Tibial nerve (tissue), 4 donors: ENCODE measurements around the gene ATP1A2. TPM values are rescaled to one million over a fixed set of nuclear protein-coding genes. Genes with fewer than 3 reads are reported as not detected.

Experiments used
- DNase-seq, 2 donors: peaks; one replicate each; pipeline ENCODE4 v3.0.0-alpha.2; 2019; ENCODE audit warnings: low spot score in 2 of 2
- H3K27ac ChIP-seq, 4 donors: fragments of 200-600 bp; sonication (generic) in 3 of 4; one replicate each; pipeline ENCODE4 v1.5.1; 2017 to 2019; ENCODE audit warnings: mild to moderate bottlenecking in 1 of 4
- H3K27me3 ChIP-seq, 2 donors: fragments of 200-600 bp; sonication (generic) in 1 of 2; one replicate each; pipeline versions ENCODE4 v1.5.1 to v1.6.0; 2017 to 2019
- H3K36me3 ChIP-seq, 3 donors: fragments of 200-600 bp; sonication (generic); one replicate each; pipeline ENCODE4 v1.5.1; 2018 to 2019
- H3K4me1 ChIP-seq, 4 donors: fragments of 200-600 bp; sonication (generic) in 3 of 4; one replicate each; pipeline ENCODE4 v1.5.1; 2017 to 2019
- H3K4me3 ChIP-seq, 4 donors: fragments of 200-600 bp; sonication (generic) in 3 of 4; one replicate each; pipeline ENCODE4 v1.5.1; 2017 to 2019; ENCODE audit warnings: mild to moderate bottlenecking in 1 of 4, moderate library complexity in 1 of 4
- H3K9me3 ChIP-seq, 4 donors: fragments of 200-600 bp; sonication (generic) in 3 of 4; one replicate each; pipeline ENCODE4 v1.5.1; 2017 to 2019
- EP300 ChIP-seq, 2 donors: sonication (generic); formaldehyde crosslinking; IDR thresholded peaks; one replicate each; pipeline ENCODE4 v1.6.1; 2017; ENCODE audit warnings: antibody characterized with exemption in 2 of 2, mild to moderate bottlenecking in 1 of 2
- POLR2A ChIP-seq, 2 donors: fragments of 450-650 bp; IDR thresholded peaks; one replicate each; pipeline ENCODE4 v1.6.1; 2017; ENCODE audit warnings: antibody characterized with exemption in 2 of 2, mild to moderate bottlenecking in 2 of 2, moderate library complexity in 2 of 2
- WGBS, 2 donors: methylation state at CpG; one replicate each; pipeline ENCODE4 v1.1.5; 2018; 5-methylcytosine and 5-hydroxymethylcytosine counted together
- total RNA-seq, 4 donors: library from RNA; depleted of rRNA; stranded (reverse); fragments of >200 nt; gene quantifications; one replicate each; pipeline ENCODE4 v1.1.0, GENCODE V29; 2016
- TF ChIP-seq, protein P1 (sequence below), 5 experiments: fragments of 200-600 bp in 3 of 5; fragments of 450-650 bp in 2 of 5; sonication (generic) in 3 of 5; IDR thresholded peaks; one replicate each; pipeline ENCODE4 v1.5.1; 2016 to 2019; ENCODE audit warnings: antibody characterized with exemption in 5 of 5, mild to moderate bottlenecking in 3 of 5, moderate library complexity in 2 of 5

The ATP1A2 gene
- total RNA-seq, 4 donors from 2014 or later: 173 to 211 (median 201) TPM

DNA sequence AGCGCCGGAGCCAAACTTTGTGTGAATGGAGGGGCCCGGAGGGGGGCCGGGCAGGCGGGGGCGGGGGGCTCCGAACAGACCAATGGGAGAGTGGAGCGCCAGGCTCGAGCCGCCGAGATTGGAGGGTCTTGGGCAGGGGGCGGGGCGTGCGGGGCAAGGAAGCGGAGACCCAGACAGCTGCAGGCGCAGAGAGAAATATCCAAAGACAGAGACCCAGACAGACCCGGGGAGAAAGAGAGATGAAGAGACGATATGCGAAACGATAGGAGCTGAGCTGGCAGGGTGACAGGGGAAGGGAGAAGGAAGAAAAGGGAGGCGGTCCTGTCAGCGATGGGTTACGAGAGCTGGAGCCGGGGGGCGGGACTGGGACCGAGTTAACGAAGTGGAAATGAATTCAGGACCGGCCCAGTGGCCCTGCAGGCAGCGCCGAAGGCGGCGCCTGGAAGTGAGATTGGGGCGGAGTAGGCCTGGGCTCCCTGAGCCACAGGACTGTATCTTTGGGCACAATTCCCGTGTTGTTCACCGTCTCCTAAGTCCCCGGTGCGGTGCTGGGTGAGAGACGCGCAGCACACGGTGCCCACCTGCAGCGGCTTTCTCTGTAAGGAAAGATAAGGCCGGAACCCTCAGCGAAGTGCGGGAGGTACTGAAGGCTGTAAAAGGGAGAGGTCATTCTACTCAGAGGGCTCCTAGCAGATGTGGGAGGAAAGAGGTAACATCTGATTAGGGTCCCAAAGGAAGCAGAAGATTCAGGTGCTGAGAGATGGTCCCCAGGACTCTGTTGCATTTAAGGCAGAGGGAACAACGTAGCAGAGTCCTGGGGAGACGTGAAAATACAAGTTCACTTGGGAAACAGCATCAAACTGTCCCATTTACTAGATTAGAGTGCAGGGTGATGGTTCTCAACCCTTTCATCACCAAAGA lies 45.1 kb upstream of the ATP1A2 start:
- no peaks in the 10 kb centered on the region for H3K36me3 ChIP-seq
- no peaks in the 10 kb centered on the region for H3K9me3 ChIP-seq
- peak overlapping the region; percentile 11 to 85 (median 62) for H3K27ac ChIP-seq
- H3K27me3 ChIP-seq: peaks cover 0 to 17% of the 10 kb centered on the region in 2 donors
- peaks cover 0 to 46% (median 12%) of the 10 kb centered on the region in 4 donors for H3K4me1 ChIP-seq
- TF ChIP-seq, protein P1, sequence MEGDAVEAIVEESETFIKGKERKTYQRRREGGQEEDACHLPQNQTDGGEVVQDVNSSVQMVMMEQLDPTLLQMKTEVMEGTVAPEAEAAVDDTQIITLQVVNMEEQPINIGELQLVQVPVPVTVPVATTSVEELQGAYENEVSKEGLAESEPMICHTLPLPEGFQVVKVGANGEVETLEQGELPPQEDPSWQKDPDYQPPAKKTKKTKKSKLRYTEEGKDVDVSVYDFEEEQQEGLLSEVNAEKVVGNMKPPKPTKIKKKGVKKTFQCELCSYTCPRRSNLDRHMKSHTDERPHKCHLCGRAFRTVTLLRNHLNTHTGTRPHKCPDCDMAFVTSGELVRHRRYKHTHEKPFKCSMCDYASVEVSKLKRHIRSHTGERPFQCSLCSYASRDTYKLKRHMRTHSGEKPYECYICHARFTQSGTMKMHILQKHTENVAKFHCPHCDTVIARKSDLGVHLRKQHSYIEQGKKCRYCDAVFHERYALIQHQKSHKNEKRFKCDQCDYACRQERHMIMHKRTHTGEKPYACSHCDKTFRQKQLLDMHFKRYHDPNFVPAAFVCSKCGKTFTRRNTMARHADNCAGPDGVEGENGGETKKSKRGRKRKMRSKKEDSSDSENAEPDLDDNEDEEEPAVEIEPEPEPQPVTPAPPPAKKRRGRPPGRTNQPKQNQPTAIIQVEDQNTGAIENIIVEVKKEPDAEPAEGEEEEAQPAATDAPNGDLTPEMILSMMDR (IDR thresholded peaks at IDR 0.05): peak in 2 of 5 experiments; percentile 8 to 17
- TF ChIP-seq POLR2A (IDR thresholded peaks at IDR 0.05) (peak in 1 of 2 donors; percentile 40), EP300 (IDR thresholded peaks at IDR 0.05) (no peak)
- peak overlapping the region; percentile 35 to 56 (median 42) for H3K4me3 ChIP-seq
- 2% methylated on average over 44 to 45 of the region's 46 CpGs for WGBS, 2 donors
- DNase-seq: peak; percentile 49 to 64

DNA sequence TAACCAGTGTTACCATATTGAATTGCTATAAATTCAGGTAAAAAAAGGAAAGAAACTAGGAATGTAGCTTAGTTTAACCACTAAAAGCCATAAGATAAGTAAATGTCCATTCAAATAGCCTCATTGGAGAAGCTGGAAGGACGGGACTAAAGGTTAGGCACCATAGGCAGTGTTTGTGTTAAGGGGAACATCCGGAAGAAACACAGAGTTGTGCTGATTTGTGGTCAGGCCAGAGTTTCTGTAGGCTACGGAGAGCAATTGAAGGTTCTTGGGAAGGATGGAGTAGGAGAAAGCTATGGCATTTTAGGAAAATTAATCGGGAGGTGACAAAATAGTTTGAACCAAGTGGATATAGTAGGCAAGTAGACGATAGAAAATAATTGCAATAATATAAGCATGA lies 44.3 kb upstream of the ATP1A2 start:
- WGBS, 2 donors: 75 to 86% methylated on average over 5 of the region's 5 CpGs
- TF ChIP-seq, protein P1 (IDR thresholded peaks at IDR 0.05): no peak
- TF ChIP-seq POLR2A (IDR thresholded peaks at IDR 0.05) (no peak), EP300 (IDR thresholded peaks at IDR 0.05) (no peak)
- no peak for DNase-seq
- Histone ChIP-seq H3K9me3 (no peaks in the 10 kb centered on the region), H3K4me3 (no peak overlapping the region), H3K36me3 (no peaks in the 10 kb centered on the region), H3K27me3 (peaks cover 0 to 17% of the 10 kb centered on the region in 2 donors), H3K4me1 (peaks cover 0 to 38% (median 10%) of the 10 kb centered on the region in 4 donors), H3K27ac (no peak overlapping the region)

DNA sequence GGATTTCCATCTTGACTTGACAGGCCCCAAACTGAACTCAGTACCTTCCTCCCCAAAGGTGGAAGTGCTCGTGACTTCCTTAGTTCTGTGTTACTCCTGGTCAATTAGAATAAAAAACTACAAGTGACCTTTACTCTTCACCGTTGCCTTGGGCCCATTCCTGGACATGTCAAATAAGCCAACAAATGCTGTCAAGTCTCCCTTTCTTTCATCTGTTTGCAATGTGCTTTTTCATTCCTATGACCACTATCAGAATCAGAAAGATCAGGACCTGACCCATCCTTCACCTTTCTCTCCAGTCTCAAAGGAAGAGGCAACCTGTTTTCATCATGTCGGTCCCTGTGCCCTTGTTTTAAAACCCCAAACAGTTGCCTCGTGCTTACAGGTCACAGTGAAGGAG lies 40.7 kb upstream of the ATP1A2 start:
- no peaks in the 10 kb centered on the region for H3K9me3 ChIP-seq
- no peaks in the 10 kb centered on the region for H3K36me3 ChIP-seq
- peaks cover 0 to 19% of the 10 kb centered on the region in 2 donors for H3K27me3 ChIP-seq
- H3K4me1 ChIP-seq: peaks cover 0 to 13% (median 5%) of the 10 kb centered on the region in 4 donors
- no peak for DNase-seq
- TF ChIP-seq, protein P1 (IDR thresholded peaks at IDR 0.05): no peak
- TF ChIP-seq POLR2A (IDR thresholded peaks at IDR 0.05) (no peak), EP300 (IDR thresholded peaks at IDR 0.05) (no peak)
- H3K4me3 ChIP-seq: no peak overlapping the region
- no peak overlapping the region for H3K27ac ChIP-seq
- 70 to 81% methylated on average over 4 of the region's 4 CpGs for WGBS, 2 donors

DNA sequence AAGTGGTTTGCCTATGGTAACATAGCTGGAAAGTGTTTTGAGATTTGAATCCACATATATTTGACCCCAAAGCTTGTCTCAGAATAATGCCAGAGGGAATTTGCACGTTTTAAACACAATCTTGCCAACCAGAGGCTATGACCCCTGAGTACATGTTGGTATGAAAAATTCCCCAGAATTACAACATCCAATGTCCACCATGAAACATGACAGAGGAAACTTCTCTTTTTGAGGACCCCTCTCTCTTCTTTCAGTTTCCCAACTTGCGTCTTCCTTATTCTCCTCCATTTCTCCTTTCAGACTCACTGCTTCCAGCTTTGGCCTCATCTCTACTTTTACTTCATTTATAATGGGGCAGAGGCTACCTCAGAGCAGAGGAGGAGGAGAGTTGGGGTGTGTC lies 39.7 kb upstream of the ATP1A2 start:
- no peak for DNase-seq
- Histone ChIP-seq H3K27ac (no peak overlapping the region), H3K36me3 (no peaks in the 10 kb centered on the region), H3K4me1 (peaks cover 0 to 6% (median 2%) of the 10 kb centered on the region in 4 donors), H3K9me3 (no peaks in the 10 kb centered on the region), H3K27me3 (peaks cover 0 to 25% of the 10 kb centered on the region in 2 donors), H3K4me3 (no peak overlapping the region)
- no peak for TF ChIP-seq EP300 (IDR thresholded peaks at IDR 0.05)
- 50 to 53% methylated on average over 2 of the region's 2 CpGs for WGBS, 2 donors

DNA sequence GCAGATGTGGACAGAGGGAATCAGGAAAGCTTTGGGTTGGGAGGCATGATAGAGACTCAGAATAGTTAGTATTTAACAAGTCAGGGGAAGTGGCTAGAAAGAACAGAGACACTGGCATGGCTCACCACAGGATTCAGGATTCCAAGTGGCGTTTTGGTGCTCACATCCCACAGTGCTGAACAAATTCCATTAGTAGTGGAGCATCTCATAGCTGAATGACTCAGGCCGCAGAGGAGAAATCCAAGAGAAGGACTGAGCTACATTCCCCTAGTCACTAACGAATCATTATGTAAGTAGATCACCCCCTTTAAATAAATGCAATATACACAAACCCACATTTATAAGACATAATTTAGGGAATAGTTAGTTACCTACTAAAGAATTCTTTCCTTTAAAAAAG lies 39.3 kb upstream of the ATP1A2 start:
- Histone ChIP-seq H3K27ac (no peak overlapping the region), H3K27me3 (peaks cover 0 to 25% of the 10 kb centered on the region in 2 donors), H3K4me1 (peaks cover 0 to 3% (median 0%) of the 10 kb centered on the region in 4 donors), H3K9me3 (no peaks in the 10 kb centered on the region), H3K4me3 (no peak overlapping the region), H3K36me3 (no peaks in the 10 kb centered on the region)
- TF ChIP-seq POLR2A (IDR thresholded peaks at IDR 0.05) (no peak), EP300 (IDR thresholded peaks at IDR 0.05) (no peak)
- TF ChIP-seq, protein P1 (IDR thresholded peaks at IDR 0.05): no peak
- DNase-seq: no peak
- 76 to 79% methylated on average over 3 of the region's 3 CpGs for whole genome bisulfite sequencing, 2 donors
